Brain microvascular endothelial cell (primary cell): ENCODE results near the gene CDK14.

ENCODE experiments used
- DNase-seq: peaks from one replicate; pipeline ENCODE4 v3.0.0-alpha.2; 2020
- H3K27ac ChIP-seq: fragments of 250-450 bp; sonication (Bioruptor Pico); 2 replicates; pipeline ENCODE4 v1.5.1; 2020; ENCODE audit warnings: mild to moderate bottlenecking, moderate library complexity
- H3K27me3 ChIP-seq: fragments of 250-450 bp; sonication (Bioruptor Pico); replicated peaks from 2 replicates; pipeline ENCODE4 v1.5.1; 2020; ENCODE audit warnings: mild to moderate bottlenecking
- H3K36me3 ChIP-seq: fragments of 250-450 bp; sonication (Bioruptor Pico); replicated peaks from 2 replicates; pipeline ENCODE4 v1.5.1; 2020; ENCODE audit warnings: mild to moderate bottlenecking
- H3K4me3 ChIP-seq: 2 replicates; pipeline ENCODE4 v1.5.1; 2011; ENCODE audit warnings: low read depth, mild to moderate bottlenecking, control low read depth, low read length, moderate library complexity
- CTCF ChIP-seq: IDR thresholded peaks from 2 replicates; pipeline ENCODE4 v1.5.1; 2011; ENCODE audit warnings: low read depth, mild to moderate bottlenecking, moderate library complexity, low read length, control low read depth, inconsistent platforms; ENCODE audit errors: missing control alignments
- in situ Hi-C: cut with HindIII; loops from 2 replicates; pipeline ENCODE4 v1.10.0; 2017; ENCODE audit warnings: low sequenced_read_pairs, low pct_ligation_motif_present

CDK14 gene

GRCh38 chr7:91250706-91251105 lies 654.6 kb downstream of the CDK14 start:
- Histone ChIP-seq H3K36me3 (no peaks in the 10 kb centered on the region), H3K4me3 (no peak overlapping the region), H3K27ac (no peak overlapping the region), H3K27me3 (no peaks in the 10 kb centered on the region)
- in situ Hi-C loops: no loop called here
- no peak for DNase-seq
- no peak for TF ChIP-seq CTCF

GRCh38 chr7:91251877-91252276 lies 655.8 kb downstream of the CDK14 start:
- in situ Hi-C loops: no loop called here
- H3K27ac ChIP-seq: no peak overlapping the region

More at GRCh38 chr7:91251877-91252276, 655.8 kb downstream of the CDK14 start:
- no peak for TF ChIP-seq CTCF
- Histone ChIP-seq H3K27me3 (no peaks in the 10 kb centered on the region), H3K4me3 (no peak overlapping the region), H3K36me3 (no peaks in the 10 kb centered on the region)
- no peak for DNase-seq
